ENCODE measurements around the gene PRDM7. TPM values are rescaled to one million over a fixed set of nuclear protein-coding genes. Genes with fewer than 3 reads are reported as not detected.

The PRDM7 gene
- total RNA-seq, 1 experiment from 2014 or later, result not detected

- H3K14ac ChIP-seq (ENCODE audit: insufficient read depth, low read length), result no peak overlapping the region
- H3K23ac ChIP-seq (ENCODE audit: insufficient read length, low read depth, low read length), result no peak overlapping the region
- no CpG with 5 or more reads among the region's 22 CpGs for WGBS (ENCODE audit: extremely low coverage, insufficient read length, low lambda C conversion rate)
- no peak overlapping the region for H3K56ac ChIP-seq (ENCODE audit: insufficient read length, low read depth, low read length)
- H4K20me1 ChIP-seq (ENCODE audit: control insufficient read depth, insufficient read depth, insufficient read length), result no peaks in the 10 kb centered on the region
- H3K27ac ChIP-seq (ENCODE audit: insufficient read length, low read depth, low read length), result no peak overlapping the region
- no peaks in the 10 kb centered on the region for H3K9me3 ChIP-seq (ENCODE audit: control insufficient read depth, low read depth, low read length)
- DNase-seq, result no peak
- TF ChIP-seq, protein P1, sequence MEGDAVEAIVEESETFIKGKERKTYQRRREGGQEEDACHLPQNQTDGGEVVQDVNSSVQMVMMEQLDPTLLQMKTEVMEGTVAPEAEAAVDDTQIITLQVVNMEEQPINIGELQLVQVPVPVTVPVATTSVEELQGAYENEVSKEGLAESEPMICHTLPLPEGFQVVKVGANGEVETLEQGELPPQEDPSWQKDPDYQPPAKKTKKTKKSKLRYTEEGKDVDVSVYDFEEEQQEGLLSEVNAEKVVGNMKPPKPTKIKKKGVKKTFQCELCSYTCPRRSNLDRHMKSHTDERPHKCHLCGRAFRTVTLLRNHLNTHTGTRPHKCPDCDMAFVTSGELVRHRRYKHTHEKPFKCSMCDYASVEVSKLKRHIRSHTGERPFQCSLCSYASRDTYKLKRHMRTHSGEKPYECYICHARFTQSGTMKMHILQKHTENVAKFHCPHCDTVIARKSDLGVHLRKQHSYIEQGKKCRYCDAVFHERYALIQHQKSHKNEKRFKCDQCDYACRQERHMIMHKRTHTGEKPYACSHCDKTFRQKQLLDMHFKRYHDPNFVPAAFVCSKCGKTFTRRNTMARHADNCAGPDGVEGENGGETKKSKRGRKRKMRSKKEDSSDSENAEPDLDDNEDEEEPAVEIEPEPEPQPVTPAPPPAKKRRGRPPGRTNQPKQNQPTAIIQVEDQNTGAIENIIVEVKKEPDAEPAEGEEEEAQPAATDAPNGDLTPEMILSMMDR (conservative IDR thresholded peaks at IDR 0.05), result no peak
- no peaks in the 10 kb centered on the region for H3K79me1 ChIP-seq (ENCODE audit: insufficient read depth, low read depth, low read length, poor library complexity, severe bottlenecking)
- H3K18ac ChIP-seq (ENCODE audit: insufficient read length, low read depth, low read length), result no peak overlapping the region
- no peaks in the 10 kb centered on the region; a peak in 1 of 5 replicates for H3K9me3 Mint-ChIP-seq
- peaks cover 4 to 5% of the 10 kb centered on the region in 2 experiments; a peak in 3 of 4 replicates for H3K4me1 Mint-ChIP-seq
- H2BK5ac ChIP-seq (ENCODE audit: insufficient read length, low read length), result no peak overlapping the region
- H3K23me2 ChIP-seq (ENCODE audit: insufficient read length, low read depth, low read length, poor library complexity, severe bottlenecking), result no peaks in the 10 kb centered on the region
- no peak overlapping the region for H3K9ac ChIP-seq (ENCODE audit: extremely low read depth, insufficient read length, low read length)
- H3K36me3 Mint-ChIP-seq (ENCODE audit: insufficient read depth in 1 of 3, low read depth in 3 of 3), result peaks cover 2 to 30% (median 9%) of the 10 kb centered on the region in 3 experiments; a peak in 5 of 7 replicates
- no peak overlapping the region for H2BK120ac ChIP-seq (ENCODE audit: low read depth, low read length, poor library complexity, severe bottlenecking)
- H3K79me2 ChIP-seq (ENCODE audit: insufficient read depth, low read length), result no peaks in the 10 kb centered on the region
- H3K27me3 ChIP-seq (ENCODE audit: insufficient read depth, low read length), result no peaks in the 10 kb centered on the region
- no peak overlapping the region for H3K4me3 Mint-ChIP-seq
- no peak overlapping the region for H3K4me2 ChIP-seq (ENCODE audit: insufficient read depth, insufficient read length, low read length)
- no peak overlapping the region for H2BK20ac ChIP-seq (ENCODE audit: low read depth, low read length, poor library complexity, severe bottlenecking)
- no peak overlapping the region for H4K8ac ChIP-seq (replicated peaks; ENCODE audit: insufficient read length, low read depth, low read length)
- no peaks in the 10 kb centered on the region for H3K27me3 Mint-ChIP-seq (ENCODE audit: low read depth)
- H3K4ac ChIP-seq (ENCODE audit: low read depth, low read length), result no peak overlapping the region
- no peak overlapping the region for H3T11ph ChIP-seq (ENCODE audit: low read length)
- H3K4me1 ChIP-seq (ENCODE audit: insufficient read depth, low read length), result no peaks in the 10 kb centered on the region
- H2BK12ac ChIP-seq (ENCODE audit: insufficient read length, low read depth, low read length), result no peak overlapping the region
- no peak overlapping the region for H2AK5ac ChIP-seq (ENCODE audit: insufficient read length, low read length)
- no peak overlapping the region for H4K91ac ChIP-seq (ENCODE audit: insufficient read length, low read depth, low read length)
- no peak overlapping the region for H2BK15ac ChIP-seq (ENCODE audit: low read depth, low read length)
- H2AFZ ChIP-seq (ENCODE audit: low read length), result no peak overlapping the region
- H4K5ac ChIP-seq (ENCODE audit: insufficient read length, low read depth, low read length), result no peak overlapping the region
- no peak overlapping the region for H3K27ac Mint-ChIP-seq
Measured at GRCh38 chr16:90009172-90009899, 67.8 kb downstream of the PRDM7 start.

Measured in H9 (cell line).